Stimulated activated CD8-positive, alpha-beta memory T cell treated with anti-CD3 and anti-CD28 coated beads, Interleukin-7, amount 100 ng/mL, for 4 hours (primary cell): ENCODE results near the gene CIAPIN1.

Source experiments
- DNase-seq, 2 donors: peaks; one replicate each; pipeline ENCODE4 v3.0.0-alpha.2; 2020; ENCODE audit warnings: low read depth in 2 of 2

Gene CIAPIN1

GRCh38 chr16:57476546-57477410 lies 29.6 kb upstream of the CIAPIN1 start:
- no peak for DNase-seq

- DNase-seq = peak; percentile 32 to 55
Measured at GRCh38 chr16:57475711-57476339, 28.6 kb upstream of the CIAPIN1 start.

GRCh38 chr16:57474671-57475661 lies 27.8 kb upstream of the CIAPIN1 start:
- DNase-seq = no peak

- DNase-seq = no peak
Measured at GRCh38 chr16:57473906-57474305, 26.7 kb upstream of the CIAPIN1 start.

- no peak for DNase-seq
Measured at GRCh38 chr16:57473176-57473840, 26.1 kb upstream of the CIAPIN1 start.

- DNase-seq = no peak
Measured at GRCh38 chr16:57472665-57473060, 25.5 kb upstream of the CIAPIN1 start.

- DNase-seq = no peak
Measured at GRCh38 chr16:57471852-57472664, 24.9 kb upstream of the CIAPIN1 start.

GRCh38 chr16:57471209-57471608 lies 24.0 kb upstream of the CIAPIN1 start:
- no peak for DNase-seq

GRCh38 chr16:57470711-57471110 lies 23.5 kb upstream of the CIAPIN1 start:
- DNase-seq = no peak

- DNase-seq = no peak
Measured at GRCh38 chr16:57469917-57470470, 22.8 kb upstream of the CIAPIN1 start.

- no peak for DNase-seq
Measured at GRCh38 chr16:57469046-57469445, 21.9 kb upstream of the CIAPIN1 start.

GRCh38 chr16:57468346-57468745 lies 21.2 kb upstream of the CIAPIN1 start:
- DNase-seq = no peak

- DNase-seq = no peak
Measured at GRCh38 chr16:57464523-57464922, 17.3 kb upstream of the CIAPIN1 start.

- no peak for DNase-seq
Measured at GRCh38 chr16:57462978-57463362, 15.8 kb upstream of the CIAPIN1 start.

GRCh38 chr16:57462209-57462977 lies 15.2 kb upstream of the CIAPIN1 start, which contains the start of gene POLR2C:
POLR2C (plus strand) TSS chr16:57462679; CDS start chr16:57462725, 46 bp downstream.
- DNase-seq = peak; percentile 78 to 86

GRCh38 chr16:57452021-57452420 lies 4.8 kb upstream of the CIAPIN1 start:
- DNase-seq = no peak

GRCh38 chr16:57446531-57447185 lies 527 bp downstream of the CIAPIN1 start:
- peak in 1 of 2 donors; percentile 1 for DNase-seq

GRCh38 chr16:57445510-57445909 lies 1.7 kb downstream of the CIAPIN1 start:
- no peak for DNase-seq

GRCh38 chr16:57444711-57445110 lies 2.5 kb downstream of the CIAPIN1 start:
- DNase-seq = no peak
